Memory B cell (primary cell): ENCODE data around the gene DOCK10.

Experiments
- ATAC-seq: fragments of 150-1000 bp; cut with Tn5 transposase; 2 replicates; pipeline ENCODE4 v1.10.0; 2021; ENCODE audit warnings: low read depth, mild to moderate bottlenecking, moderate library complexity
- DNase-seq, 2 donors: peaks; one replicate each; pipeline ENCODE4 v3.0.0; 2022; ENCODE audit warnings: low spot score in 2 of 2
- H3K27ac Mint-ChIP-seq: one replicate; pipeline ENCODE4 v1.8.0; 2022; ENCODE audit warnings: mild to moderate bottlenecking, moderate library complexity, mixed read lengths
- H3K27me3 Mint-ChIP-seq: one replicate; pipeline ENCODE4 v1.8.0; 2022; ENCODE audit warnings: mixed read lengths
- H3K36me3 Mint-ChIP-seq: one replicate; pipeline ENCODE4 v1.8.0; 2022; ENCODE audit warnings: mild to moderate bottlenecking, mixed read lengths
- H3K4me1 Mint-ChIP-seq: one replicate; pipeline ENCODE4 v1.8.0; 2022; ENCODE audit warnings: mixed read lengths
- H3K4me3 Mint-ChIP-seq: one replicate; pipeline ENCODE4 v1.8.0; 2022; ENCODE audit warnings: mild to moderate bottlenecking, moderate library complexity, mixed read lengths
- H3K9me3 Mint-ChIP-seq: one replicate; pipeline ENCODE4 v1.8.0; 2022; ENCODE audit warnings: mixed read lengths

DOCK10 gene

GRCh38 chr2:225041851-225042799 lies at the start of gene DOCK10:
TSS of gene DOCK10 (minus strand) at chr2:225042468. CDS start at chr2:225042374, 94 bp downstream.
- Mint-ChIP-seq H3K4me1 (peaks cover 40% of the 10 kb centered on the region), H3K27ac (peak within 1 kb of the TSS; percentile 97), H3K4me3 (peak within 1 kb of the TSS; percentile 91), H3K36me3 (no peaks in the 10 kb centered on the region), H3K9me3 (no peaks in the 10 kb centered on the region), H3K27me3 (no peaks in the 10 kb centered on the region)
- peak; percentile 29 to 61 for DNase-seq
- peak; percentile 43 for ATAC-seq

- Mint-ChIP-seq H3K27ac (no peak overlapping the region), H3K27me3 (peaks cover 5% of the 10 kb centered on the region), H3K36me3 (no peaks in the 10 kb centered on the region), H3K9me3 (peaks cover 2% of the 10 kb centered on the region), H3K4me3 (no peak overlapping the region), H3K4me1 (no peaks in the 10 kb centered on the region)
- DNase-seq (no peak), ATAC-seq (no peak)
These were observed 49.1 kb upstream of the DOCK10 start for GRCh38 chr2:225091336-225091735.

GRCh38 chr2:225090746-225091145 lies 48.5 kb upstream of the DOCK10 start:
- no peak overlapping the region for H3K4me3 Mint-ChIP-seq
- no peak for ATAC-seq
- no peak overlapping the region for H3K27ac Mint-ChIP-seq
- H3K4me1 Mint-ChIP-seq, result no peaks in the 10 kb centered on the region
- peaks cover 5% of the 10 kb centered on the region for H3K27me3 Mint-ChIP-seq
- peaks cover 2% of the 10 kb centered on the region for H3K9me3 Mint-ChIP-seq
- H3K36me3 Mint-ChIP-seq, result no peaks in the 10 kb centered on the region
- DNase-seq, result no peak

- H3K9me3 Mint-ChIP-seq, result no peaks in the 10 kb centered on the region
- peaks cover 3% of the 10 kb centered on the region for H3K27me3 Mint-ChIP-seq
- ATAC-seq (no peak), DNase-seq (no peak)
- no peak overlapping the region for H3K27ac Mint-ChIP-seq
- H3K4me1 Mint-ChIP-seq, result no peaks in the 10 kb centered on the region
- H3K36me3 Mint-ChIP-seq, result no peaks in the 10 kb centered on the region
- no peak overlapping the region for H3K4me3 Mint-ChIP-seq
These were observed 44.6 kb upstream of the DOCK10 start for GRCh38 chr2:225086915-225087314.

- Mint-ChIP-seq H3K36me3 (no peaks in the 10 kb centered on the region), H3K27me3 (peaks cover 6% of the 10 kb centered on the region), H3K4me1 (no peaks in the 10 kb centered on the region), H3K27ac (no peak overlapping the region), H3K9me3 (no peaks in the 10 kb centered on the region), H3K4me3 (no peak overlapping the region)
- DNase-seq (no peak), ATAC-seq (no peak)
These were observed 44.2 kb upstream of the DOCK10 start for GRCh38 chr2:225086439-225086838.

GRCh38 chr2:225083276-225083675 lies 41.0 kb upstream of the DOCK10 start:
- H3K4me3 Mint-ChIP-seq, result no peak overlapping the region
- no peaks in the 10 kb centered on the region for H3K4me1 Mint-ChIP-seq

GRCh38 chr2:225076125-225076524 lies 33.9 kb upstream of the DOCK10 start:
- Mint-ChIP-seq H3K27ac (no peak overlapping the region), H3K9me3 (no peaks in the 10 kb centered on the region), H3K4me3 (no peak overlapping the region), H3K4me1 (peaks cover 2% of the 10 kb centered on the region), H3K27me3 (peaks cover 8% of the 10 kb centered on the region), H3K36me3 (no peaks in the 10 kb centered on the region)
- ATAC-seq, result no peak
- no peak for DNase-seq

More at GRCh38 chr2:225083276-225083675, 41.0 kb upstream of the DOCK10 start:
- H3K9me3 Mint-ChIP-seq, result no peaks in the 10 kb centered on the region
- H3K27ac Mint-ChIP-seq, result no peak overlapping the region
- ATAC-seq, result no peak
- H3K27me3 Mint-ChIP-seq, result peaks cover 11% of the 10 kb centered on the region
- no peaks in the 10 kb centered on the region for H3K36me3 Mint-ChIP-seq
- DNase-seq, result no peak

- DNase-seq (no peak), ATAC-seq (no peak)
- Mint-ChIP-seq H3K27ac (no peak overlapping the region), H3K27me3 (peaks cover 8% of the 10 kb centered on the region), H3K4me1 (peaks cover 2% of the 10 kb centered on the region), H3K4me3 (no peak overlapping the region), H3K36me3 (no peaks in the 10 kb centered on the region), H3K9me3 (no peaks in the 10 kb centered on the region)
These were observed 32.8 kb upstream of the DOCK10 start for GRCh38 chr2:225074919-225075681.

- Mint-ChIP-seq H3K27ac (no peak overlapping the region), H3K36me3 (no peaks in the 10 kb centered on the region), H3K4me3 (no peak overlapping the region), H3K4me1 (peaks cover 2% of the 10 kb centered on the region), H3K9me3 (no peaks in the 10 kb centered on the region), H3K27me3 (peaks cover 4% of the 10 kb centered on the region)
- no peak for ATAC-seq
- no peak for DNase-seq
These were observed 32.1 kb upstream of the DOCK10 start for GRCh38 chr2:225074366-225074765.

- H3K36me3 Mint-ChIP-seq, result peaks cover 2% of the 10 kb centered on the region
- no peak for ATAC-seq
- H3K4me3 Mint-ChIP-seq, result no peak overlapping the region
- DNase-seq, result no peak
- H3K27me3 Mint-ChIP-seq, result peaks cover 4% of the 10 kb centered on the region
- H3K4me1 Mint-ChIP-seq, result peaks cover 2% of the 10 kb centered on the region
- H3K9me3 Mint-ChIP-seq, result peaks cover 4% of the 10 kb centered on the region
- H3K27ac Mint-ChIP-seq, result no peak overlapping the region
These were observed 30.9 kb upstream of the DOCK10 start for GRCh38 chr2:225073198-225073597.

GRCh38 chr2:225072444-225072843 lies 30.2 kb upstream of the DOCK10 start:
- H3K4me1 Mint-ChIP-seq, result peaks cover 2% of the 10 kb centered on the region

GRCh38 chr2:225070811-225071210 lies 28.5 kb upstream of the DOCK10 start:
- Mint-ChIP-seq H3K36me3 (peaks cover 10% of the 10 kb centered on the region), H3K4me1 (peaks cover 2% of the 10 kb centered on the region), H3K9me3 (peaks cover 12% of the 10 kb centered on the region), H3K27me3 (peaks cover 8% of the 10 kb centered on the region), H3K27ac (no peak overlapping the region), H3K4me3 (no peak overlapping the region)
- ATAC-seq, result no peak
- DNase-seq, result no peak

More at GRCh38 chr2:225072444-225072843, 30.2 kb upstream of the DOCK10 start:
- H3K4me3 Mint-ChIP-seq, result no peak overlapping the region
- DNase-seq (no peak), ATAC-seq (no peak)
- H3K9me3 Mint-ChIP-seq, result peaks cover 7% of the 10 kb centered on the region
- peaks cover 5% of the 10 kb centered on the region for H3K36me3 Mint-ChIP-seq
- H3K27me3 Mint-ChIP-seq, result peaks cover 7% of the 10 kb centered on the region
- no peak overlapping the region for H3K27ac Mint-ChIP-seq

- no peak overlapping the region for H3K27ac Mint-ChIP-seq
- H3K36me3 Mint-ChIP-seq, result peaks cover 10% of the 10 kb centered on the region
- H3K4me3 Mint-ChIP-seq, result no peak overlapping the region
- H3K27me3 Mint-ChIP-seq, result peaks cover 8% of the 10 kb centered on the region
- peaks cover 2% of the 10 kb centered on the region for H3K4me1 Mint-ChIP-seq
- peaks cover 12% of the 10 kb centered on the region for H3K9me3 Mint-ChIP-seq
- DNase-seq (no peak), ATAC-seq (no peak)
These were observed 27.7 kb upstream of the DOCK10 start for GRCh38 chr2:225069966-225070365.

- no peak for DNase-seq
- H3K9me3 Mint-ChIP-seq, result peaks cover 12% of the 10 kb centered on the region
- no peak overlapping the region for H3K4me3 Mint-ChIP-seq
These were observed 27.2 kb upstream of the DOCK10 start for GRCh38 chr2:225069477-225069876.

More at GRCh38 chr2:225069477-225069876, 27.2 kb upstream of the DOCK10 start:
- no peak for ATAC-seq
- peaks cover 2% of the 10 kb centered on the region for H3K4me1 Mint-ChIP-seq
- H3K36me3 Mint-ChIP-seq, result peaks cover 10% of the 10 kb centered on the region
- peaks cover 8% of the 10 kb centered on the region for H3K27me3 Mint-ChIP-seq
- no peak overlapping the region for H3K27ac Mint-ChIP-seq
